DMS 273 (cell line): Measurements from ENCODE around the gene GRIN2C.

Source experiments
- DNase-seq: peaks from one replicate; lab custom pipeline; 2025; ENCODE audit not compliant: unreplicated experiment; lab: John Stamatoyannopoulos, UW

GRIN2C gene

DNA sequence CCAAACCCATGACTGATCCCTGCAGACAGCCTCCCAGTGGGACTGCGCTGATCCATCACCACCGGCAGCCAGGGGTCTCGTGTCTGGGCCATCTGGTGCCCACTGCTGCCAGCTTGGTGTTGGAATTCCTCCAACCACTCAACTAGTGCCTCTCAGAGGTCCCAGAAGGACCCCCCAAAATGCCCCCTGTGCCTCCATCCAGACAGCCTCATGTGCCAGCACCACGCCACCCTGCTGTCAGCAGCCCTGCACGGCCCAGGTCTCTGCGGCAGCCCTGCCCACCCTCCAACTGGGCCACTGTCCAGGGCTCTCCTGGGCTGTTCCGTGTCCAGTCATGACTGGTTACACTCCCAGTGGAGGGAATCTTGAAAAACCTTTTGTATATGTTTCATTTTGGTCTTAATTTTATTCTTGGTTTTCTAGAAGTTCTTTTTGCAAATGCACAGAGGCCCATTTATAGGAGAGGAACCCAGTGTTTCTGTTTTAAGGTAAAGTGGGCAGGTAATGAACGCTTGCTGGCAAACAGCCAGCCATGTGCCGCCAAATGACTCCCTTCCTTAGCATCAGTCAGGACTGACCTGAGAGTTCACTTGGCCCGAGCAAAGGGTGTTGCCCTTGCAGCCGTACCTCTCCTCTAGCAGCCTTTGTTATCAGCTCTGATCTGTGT, 34.6 kb downstream of the GRIN2C start:
- peak; percentile 84 for DNase-seq

DNA sequence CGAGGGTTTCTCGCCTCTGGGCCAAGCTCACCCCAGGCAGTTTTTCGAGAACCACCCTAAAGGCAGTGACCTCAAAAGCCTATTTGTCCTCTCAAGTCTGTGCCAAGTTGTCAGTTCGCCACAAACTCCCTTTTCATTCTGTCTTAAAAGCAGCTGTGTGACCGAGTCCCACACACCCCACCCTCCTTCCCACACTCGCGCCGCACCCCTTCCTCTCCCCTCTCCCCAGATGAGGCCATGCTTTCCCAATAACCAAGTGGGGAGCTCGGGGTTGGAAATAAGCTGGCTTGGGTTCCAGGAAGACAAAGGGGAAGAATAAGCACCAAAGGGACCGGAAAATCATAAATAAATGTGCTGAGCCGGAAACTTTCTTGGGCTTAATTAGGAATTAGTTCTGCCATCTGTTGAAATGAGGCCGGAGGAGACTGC, 36.7 kb downstream of the GRIN2C start:
- DNase-seq = peak; percentile 53

DNA sequence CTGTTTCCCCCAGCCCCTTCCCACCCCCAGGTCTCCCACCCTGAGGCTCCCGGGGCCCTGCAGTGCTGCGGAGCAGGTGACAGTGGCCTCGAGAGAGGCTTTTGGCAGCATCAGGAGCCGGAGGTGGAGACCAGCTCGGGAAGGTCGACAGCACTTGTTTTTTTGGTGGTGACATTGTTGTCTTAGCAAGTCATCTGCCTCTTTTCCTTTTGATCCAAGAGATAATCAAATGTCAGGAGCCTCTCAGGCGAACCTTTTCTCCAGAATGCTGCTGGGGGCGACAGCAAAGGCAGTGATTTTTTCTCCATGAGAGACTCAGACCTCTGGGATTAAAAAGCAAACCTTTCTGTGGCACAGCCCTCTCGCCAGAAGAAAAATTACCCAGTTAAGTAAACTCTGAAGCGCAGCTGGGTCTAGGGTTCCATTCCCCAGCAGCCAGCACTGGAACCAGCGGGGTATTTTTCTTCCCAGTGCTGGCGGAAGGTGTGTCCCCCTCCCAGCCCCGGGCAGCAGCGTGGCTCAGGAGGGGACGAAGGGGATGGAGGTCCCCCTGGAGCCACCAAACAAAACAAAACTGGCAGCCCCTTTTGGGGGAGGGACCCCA, 37.2 kb downstream of the GRIN2C start:
- no peak for DNase-seq

DNA sequence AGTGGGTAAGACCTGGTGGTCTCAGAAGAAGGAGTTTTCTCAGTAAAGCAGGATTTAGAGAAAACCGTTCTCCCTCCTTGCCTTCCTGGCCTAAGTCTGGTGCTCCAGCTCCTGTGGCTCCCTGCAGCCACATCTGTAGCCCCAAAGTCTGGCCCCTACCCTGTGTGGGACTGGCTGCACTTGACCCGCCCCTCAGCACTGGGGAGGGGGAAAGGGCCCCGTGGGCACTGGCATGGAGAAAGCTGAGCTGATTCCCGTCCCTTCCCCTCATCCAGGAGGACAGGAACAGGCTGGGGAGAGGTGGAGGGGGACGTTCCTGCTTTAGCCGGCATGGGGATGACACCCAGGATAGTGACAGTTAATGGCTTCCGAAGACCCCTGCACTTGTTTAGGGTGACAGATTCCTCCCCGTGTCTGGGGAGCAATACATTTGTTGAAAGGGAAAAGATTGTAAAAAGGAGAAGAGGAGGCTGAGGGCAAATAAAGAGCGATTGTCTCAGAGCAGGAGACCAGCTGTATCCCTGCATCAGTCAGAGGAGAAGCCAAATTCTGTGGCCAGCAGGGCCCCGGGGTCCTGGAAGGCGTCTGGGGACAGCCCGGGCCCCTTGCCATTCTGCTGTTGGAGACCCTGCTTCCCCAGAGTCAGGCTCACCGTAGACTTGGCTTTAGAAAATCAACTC, 37.9 kb downstream of the GRIN2C start:
- no peak for DNase-seq

DNA sequence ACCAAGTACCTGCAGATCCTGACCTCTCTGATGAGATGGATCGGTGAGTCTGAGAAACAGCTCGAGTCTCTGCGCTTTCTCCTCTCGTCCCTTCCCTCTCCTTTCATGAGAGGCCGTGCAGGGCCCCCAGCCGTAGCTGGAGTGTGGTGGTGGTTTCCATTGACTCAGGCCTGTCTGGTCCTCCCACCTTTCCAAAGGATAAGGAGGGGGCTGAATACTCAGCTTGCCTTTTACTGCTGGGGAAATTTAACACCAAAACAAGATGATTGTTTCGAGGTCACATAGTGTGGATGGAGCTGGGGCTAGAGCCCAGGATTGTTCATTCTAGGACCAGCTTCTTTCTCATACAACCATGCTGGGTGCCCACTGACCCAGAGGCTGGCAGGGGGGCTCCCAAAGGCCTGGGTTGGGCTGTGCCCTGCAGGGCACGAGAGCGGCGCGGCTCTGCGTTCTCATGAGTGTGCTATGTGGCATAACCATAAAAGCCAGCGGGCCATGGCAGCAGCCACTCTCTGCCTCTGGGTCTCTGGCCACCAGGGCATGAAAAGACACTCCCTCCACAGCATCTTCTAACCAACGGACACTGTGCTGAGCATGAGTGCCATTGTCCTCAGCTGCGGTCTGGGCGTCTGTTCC, 39.8 kb downstream of the GRIN2C start:
- no peak for DNase-seq

DNA sequence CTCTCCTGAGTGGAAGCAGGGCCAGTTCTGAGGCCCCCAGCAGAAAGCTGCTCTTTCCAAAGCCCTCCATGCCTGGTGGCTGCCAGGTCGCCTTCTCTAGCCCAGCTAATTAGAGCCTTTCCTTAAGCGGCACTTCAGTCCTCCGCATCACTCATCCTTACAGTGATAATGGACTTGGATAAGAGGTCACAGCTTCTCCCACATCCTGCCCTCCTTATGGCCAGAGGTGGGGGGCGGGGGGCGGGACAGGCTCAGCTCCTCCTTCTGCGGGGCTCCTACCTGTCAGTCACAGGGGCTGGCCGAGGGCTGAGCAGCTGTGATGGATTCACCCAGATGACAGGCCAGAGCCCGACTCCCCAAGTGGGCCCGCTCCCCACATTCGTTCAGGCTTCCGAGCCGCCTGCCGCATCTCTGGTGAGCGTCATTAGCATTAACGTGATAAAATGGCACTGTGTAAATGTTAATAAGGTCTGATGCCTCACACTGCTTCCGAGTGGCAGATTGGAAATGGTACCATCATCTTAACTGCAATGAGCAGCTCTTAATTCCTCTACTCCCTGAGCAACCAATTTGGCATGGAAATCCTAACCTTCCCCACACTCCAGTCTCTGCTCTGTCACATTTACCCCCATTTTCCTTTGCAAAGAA, 41.3 kb downstream of the GRIN2C start:
- no peak for DNase-seq

DNA sequence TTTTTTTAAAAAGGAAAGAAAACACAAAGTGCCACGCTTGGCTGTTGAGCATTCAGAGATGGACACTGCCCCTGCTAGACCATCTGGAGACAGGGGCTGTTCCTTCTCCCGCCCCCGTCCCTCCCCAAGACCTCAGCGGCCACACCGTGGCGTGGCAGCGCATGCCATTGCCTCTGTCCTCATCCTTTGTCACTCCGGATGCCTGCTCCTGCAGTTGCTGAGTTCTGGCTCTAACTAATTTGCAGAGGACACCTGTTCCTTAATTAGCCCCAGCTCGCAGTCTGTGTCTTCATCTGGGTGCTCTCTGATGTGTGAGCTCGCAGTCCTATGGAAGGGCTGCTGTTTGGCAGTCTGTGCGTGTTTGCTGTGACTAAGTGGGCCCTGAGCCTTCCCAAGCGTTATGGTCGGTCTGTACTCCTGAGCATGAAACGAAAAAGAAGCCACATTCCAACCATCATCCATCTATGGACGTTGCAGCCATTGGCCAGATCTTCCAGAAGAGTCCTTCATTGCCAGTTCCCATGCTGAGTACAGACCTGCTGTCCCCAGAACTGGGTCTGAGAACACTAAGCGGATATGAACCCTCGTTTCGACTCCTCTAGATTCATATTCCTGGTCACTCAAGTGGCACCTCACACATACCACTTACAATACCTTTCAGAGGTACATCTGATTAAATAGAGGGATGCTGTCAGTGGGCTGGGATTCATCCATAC, 42.6 kb downstream of the GRIN2C start:
- peak; percentile 40 for DNase-seq

DNA sequence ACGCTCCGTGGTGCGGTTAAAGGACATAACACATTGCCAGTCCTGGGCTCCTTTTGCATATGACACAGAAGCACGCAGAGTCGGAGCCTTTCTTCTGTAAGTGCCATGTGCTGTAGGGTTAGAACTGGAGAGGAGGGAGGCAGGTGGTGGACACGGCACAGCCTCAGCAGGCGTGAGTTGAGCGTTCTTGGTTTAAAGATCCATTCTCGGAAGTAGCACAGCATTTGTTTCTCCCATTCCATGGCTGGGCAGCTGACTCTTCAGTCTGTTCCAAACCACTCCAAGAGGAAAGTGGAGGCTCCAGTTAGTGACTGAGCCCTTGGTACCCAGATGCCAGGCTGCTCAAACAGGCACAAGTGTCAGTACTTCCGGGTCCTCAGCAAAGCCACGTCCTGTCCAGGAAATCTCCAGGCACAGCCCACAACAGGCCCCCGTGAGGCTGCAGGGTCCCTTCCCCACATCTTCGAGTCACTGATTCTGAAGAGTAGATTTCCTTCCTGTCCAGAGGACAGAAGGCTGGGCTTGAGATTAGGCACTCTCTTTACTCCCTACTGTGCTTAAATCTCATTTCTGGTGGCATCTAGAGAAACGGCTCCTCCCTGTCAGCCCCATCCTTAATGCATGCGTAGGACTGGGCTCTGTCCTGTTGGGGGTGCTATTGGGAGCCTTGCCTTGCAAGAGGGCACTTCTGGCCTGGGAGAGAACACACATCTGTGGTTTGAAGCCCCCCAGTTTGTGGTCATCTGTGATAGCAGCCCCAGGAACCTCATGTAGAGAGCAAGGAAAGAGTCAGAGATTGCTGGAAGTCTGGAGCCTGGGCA, 43.9 kb downstream of the GRIN2C start:
- peak; percentile 58 for DNase-seq

DNA sequence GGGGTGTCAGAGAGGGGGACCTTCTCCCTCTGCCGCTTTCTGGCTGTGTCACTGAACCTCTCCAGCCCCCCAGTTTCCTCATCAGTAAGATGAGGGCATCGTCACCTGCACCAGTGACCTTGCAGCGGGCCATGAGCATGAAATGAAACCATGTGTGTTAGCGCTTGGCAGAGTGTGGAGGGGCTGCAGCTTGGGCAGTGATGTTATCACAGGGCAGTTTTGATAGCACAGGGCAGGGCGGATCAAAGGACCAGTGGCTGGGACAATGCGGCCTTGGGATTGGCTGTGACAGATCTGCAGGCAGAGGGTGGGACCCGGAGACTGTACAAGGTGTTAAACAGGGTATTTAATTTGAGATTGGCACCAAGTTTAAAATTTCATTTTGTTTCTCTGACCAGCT, 44.6 kb downstream of the GRIN2C start:
- no peak for DNase-seq

DNA sequence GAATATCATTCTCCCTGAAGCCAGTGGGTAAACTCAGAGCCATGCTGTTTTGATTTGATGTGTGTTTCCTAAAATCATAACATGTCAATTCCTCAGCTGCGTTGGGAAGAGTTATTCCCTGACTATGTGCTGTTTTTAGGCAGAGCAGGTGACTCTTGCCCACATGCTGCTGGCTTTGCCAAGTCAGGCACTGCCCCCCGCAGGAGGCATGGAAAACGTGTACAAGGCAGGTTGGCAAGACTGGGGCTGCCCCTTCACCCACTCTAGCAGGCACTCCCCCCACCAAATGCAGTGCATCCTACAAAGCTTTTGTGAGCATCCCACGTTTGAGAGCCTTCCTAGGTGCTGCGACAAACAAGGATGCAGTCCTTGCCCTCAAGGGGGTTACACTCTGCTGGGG, 45.2 kb downstream of the GRIN2C start:
- DNase-seq = peak; percentile 48

DNA sequence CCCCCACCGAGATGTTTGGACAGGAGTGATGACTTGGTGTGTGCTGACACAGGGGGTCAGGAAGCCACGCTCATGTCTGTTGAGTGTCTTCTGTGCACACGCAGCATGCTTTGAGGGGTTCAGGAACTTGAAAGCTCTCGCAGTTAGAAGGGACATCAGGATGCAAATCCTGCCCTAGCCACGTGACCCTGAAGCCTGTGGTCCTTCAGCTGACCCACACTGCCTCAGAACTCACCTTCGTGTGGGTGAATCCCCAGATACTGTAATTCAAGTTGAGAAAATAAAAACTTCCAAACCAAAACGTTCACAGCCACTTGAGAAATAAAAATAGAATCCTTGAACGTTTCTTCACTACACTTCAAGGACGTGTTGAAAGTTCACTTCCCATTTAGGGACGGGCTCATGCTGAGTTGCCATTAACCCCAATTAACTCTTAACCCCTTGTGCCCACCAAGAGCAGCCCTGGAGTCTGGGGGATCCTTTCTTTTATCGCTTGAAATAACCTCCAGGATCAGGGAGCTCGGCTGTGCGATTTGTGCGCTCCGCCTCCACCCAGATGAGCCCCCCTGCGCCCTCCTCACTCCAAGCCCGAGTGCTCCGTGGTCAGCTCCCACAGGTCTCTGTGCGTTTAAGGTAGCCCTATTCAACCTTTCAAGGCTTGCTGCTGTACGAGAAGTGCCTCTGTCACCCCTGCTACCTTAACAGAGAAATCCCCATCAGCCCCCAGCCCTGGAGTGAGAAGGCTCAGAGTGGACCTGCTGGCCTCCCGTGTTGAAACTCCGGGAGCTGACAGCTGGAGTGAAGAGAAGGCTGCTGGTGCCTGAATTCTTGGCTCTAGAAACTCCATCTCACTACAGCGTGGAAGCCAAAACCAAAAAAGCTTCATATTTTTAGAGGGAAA, 47.3 kb downstream of the GRIN2C start:
- peak; percentile 22 for DNase-seq

DNA sequence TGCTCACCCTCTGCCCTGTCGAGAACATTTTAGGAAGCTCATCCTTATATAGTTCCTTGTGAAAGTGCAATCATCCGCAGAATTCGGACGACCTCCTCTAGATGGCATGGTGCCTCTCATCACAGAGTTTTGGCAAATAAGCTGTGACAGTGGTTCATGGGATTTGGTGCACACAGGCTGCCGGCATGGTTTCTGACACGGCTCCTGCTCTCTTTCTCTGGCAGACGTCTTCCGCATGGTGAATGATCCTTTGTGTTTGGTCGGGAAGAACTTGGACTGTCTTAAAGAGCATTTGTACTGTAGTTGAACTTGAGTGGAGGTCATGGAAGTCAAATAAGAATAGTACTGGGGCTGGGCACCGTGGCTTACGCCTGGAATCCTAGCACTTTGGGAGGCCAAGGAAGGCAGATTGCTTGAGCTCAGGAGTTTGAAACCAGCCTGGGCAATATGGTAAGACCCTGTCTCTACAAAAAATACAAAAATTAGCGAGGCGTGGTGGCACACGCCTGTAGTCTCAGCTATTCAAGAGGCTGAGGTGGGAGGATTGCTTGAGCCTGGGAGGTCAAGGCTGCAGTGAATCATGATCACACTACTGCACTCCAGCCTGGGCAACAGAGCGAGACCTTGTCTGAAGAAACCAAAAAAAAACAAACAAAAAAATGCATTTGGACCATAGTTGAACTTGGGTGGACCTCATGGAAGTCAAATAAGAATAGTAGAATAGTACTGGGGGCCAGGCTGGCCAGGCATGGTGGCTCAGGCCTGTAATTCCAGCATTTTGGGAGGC, 48.8 kb downstream of the GRIN2C start:
- DNase-seq = no peak

DNA sequence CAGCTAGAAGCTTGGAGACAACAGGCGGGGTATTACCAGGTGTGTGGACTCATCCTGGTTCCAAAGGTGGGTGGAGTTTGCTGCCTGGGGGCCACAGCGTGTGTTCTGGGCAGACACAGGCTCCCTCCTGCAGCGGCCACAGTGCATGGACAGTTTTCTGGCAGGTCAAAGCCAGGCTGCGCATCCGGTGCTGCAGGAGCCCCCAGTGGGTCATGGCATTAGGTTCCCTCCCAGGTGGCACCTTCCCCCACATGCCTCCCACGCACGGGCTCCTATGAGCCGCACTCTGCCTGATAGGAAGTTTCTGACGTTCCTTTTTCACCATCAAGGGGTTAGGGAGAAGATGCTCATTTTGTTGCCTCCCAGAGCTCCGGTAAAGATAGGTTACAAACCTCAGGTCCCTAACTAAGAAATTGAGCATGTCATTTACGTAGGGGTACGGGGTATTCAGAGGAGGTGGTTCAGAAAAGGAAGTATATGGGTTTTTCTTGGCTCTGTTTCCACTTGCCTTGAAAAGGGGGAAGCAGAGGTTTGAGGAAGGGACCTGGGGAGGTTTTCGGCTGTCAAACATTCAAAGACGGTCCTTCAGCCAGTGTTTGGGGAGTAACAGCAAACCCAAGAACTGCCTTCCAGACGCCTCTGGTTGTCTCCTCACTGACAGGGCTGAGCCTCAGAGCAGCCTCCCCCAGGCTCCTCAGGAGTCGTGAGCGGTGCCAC, 50.8 kb downstream of the GRIN2C start:
- peak; percentile 26 for DNase-seq

DNA sequence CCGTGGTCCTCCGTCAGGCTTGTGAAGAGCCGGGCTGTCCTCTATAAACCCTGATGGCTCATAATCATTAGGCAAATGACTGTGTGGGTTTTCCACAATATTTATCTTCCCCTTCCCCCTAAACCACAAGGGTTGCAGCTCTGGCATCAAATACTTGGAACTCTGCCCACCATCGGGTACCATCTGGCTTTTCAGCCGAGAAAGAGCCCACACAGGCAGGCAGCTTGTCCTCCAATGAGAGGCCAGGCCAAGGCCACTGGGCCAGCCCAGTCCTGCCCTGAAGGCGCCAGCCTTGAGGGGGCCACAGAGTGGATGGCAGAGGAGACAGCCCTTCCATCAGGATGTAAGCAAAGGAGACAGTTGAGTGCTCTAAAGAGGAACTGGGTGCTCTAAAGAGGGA, 51.8 kb downstream of the GRIN2C start:
- DNase-seq = peak; percentile 98

DNA sequence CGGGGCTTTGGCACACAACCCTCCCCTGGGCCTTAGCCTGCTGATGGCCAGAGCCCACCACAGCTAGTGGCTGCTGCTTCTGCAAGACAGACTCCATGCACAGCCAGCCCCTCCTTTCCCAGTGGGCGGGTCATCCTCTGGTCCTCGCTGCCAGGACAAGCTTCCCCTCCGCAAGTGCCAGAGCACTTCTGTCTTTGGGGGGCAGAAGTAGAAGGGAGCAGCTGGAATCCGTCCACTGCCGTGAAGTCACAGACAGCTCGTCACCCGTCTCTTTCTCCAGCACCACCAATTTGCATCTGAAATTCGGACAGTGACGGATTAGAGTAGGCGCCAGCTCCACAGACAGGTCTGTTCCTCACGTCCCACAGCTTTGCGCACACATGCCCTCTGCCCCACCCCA, 52.2 kb downstream of the GRIN2C start:
- peak; percentile 89 for DNase-seq

DNA sequence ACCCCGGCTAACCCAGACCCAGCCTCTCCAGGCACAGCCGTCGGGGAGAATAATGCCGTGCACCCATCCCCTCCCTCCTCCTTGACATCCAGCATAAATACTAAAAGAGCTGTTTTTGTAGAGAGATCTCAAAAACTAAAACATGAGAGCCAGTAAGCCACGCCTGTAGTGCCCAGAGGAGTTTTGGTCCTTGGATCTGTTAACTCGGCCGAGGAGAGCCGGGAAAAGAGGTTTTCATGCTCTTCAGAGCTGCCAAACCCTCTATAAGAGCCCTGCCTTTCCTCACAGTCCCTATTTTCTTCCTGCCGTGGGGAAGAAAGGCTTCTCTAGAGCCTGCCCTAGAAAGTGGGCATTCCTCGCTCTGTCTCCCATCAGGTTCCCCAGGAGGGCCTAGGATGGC, 53.4 kb downstream of the GRIN2C start:
- no peak for DNase-seq

DNA sequence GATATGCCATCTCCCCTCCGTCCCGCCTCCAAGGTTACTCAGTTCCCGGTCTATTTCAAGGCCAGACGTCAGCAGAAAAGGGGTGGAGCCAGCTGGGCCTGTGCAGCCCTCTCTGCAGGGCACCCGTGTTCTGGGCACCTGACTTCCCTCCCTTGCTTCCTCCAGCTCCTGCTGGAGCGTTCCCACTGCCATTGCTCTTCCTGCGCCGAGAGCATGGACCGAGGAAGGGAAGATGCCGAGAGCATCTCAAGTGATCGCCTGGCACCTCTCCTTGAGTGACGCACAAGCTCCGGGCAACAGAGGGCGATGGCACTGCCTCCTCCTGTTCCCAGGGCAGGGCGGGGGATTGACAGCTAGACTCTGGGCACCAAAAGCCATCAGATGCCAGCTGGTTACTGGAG, 54.1 kb downstream of the GRIN2C start:
- no peak for DNase-seq

DNA sequence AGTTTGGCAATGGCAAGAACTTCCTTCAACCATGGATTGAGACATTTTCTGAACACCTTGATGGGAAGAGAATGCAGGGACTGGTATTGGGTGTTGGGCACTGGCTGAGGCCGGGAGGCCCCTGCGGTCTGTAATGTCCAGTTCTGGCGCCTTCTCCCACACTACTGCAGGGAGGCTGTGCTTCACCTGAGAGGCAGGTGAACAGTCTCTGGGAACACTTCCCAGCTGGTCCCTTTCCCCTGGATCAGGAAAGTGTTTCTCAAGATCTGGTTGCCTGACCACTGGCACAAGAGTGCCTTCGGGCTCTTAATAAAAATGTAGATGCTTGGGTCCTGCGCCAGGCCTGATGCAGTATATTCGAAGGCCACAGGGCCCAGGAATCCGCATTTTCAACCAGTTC, 55.0 kb downstream of the GRIN2C start:
- no peak for DNase-seq
